ENCODE data around the gene GPX5.
"Not testable (repeated sequence)": the region's sequence is repeated elsewhere in the genome, so short reads cannot be mapped to it uniquely, and the experiment has no call there.

Gene GPX5

DNA sequence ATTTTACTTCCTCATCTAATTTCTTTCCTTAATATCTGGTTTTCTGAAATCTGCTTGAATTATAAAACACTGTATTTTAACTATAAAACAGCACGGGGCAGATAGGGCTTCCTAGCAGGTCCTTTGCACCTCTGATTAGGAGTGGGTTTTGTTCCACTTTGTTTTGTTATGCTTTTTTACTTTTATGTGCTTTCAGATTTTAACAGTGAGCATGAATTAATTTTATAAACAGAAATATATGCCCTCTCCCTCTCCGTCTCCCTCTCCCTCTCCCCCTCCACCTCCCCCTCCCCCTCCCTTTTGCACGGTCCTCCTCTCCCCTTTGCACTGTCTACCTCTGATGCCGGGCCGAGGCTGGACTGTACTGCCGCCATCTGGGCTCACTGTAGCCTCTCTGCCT, 24.4 kb upstream of the GPX5 start:
- H3K36me3 Mint-ChIP-seq (ENCODE audit: low read depth) = no peaks in the 10 kb centered on the region
- no peaks in the 10 kb centered on the region for H3K9me3 Mint-ChIP-seq
- peaks cover 31% of the 10 kb centered on the region for H3K27me3 Mint-ChIP-seq (ENCODE audit: low read depth)
- peaks cover under 1% of the 10 kb centered on the region for H3K4me1 Mint-ChIP-seq (ENCODE audit: low read depth)
- H3K4me3 Mint-ChIP-seq = no peak overlapping the region
- H3K27ac Mint-ChIP-seq = no peak overlapping the region

DNA sequence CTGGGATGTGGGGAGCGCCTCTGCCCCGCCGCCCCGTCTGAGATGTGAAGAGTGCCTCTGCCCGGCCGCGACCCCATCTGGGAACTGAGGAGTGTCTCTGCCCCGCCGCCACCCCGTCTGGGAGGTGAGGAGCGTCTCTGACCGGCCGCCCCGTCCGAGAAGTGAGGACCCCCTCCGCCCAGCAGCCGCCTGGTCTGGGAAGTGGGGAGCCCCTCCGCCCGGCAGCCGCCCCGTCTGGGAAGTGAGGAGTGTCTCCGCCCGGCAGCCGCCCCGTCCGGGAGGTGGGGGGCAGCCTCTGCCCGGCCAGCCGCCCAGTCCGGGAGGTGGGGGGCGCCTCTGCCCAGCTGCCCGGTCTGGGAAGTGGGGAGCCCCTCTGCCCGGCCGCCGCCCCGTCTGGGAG, 23.5 kb upstream of the GPX5 start:
- H3K27me3 Mint-ChIP-seq (ENCODE audit: low read depth) = peaks cover 31% of the 10 kb centered on the region
- not testable (repeated sequence) for H3K4me3 Mint-ChIP-seq; H3K36me3 Mint-ChIP-seq (ENCODE audit: low read depth); H3K27ac Mint-ChIP-seq; H3K9me3 Mint-ChIP-seq; H3K4me1 Mint-ChIP-seq (ENCODE audit: low read depth)

DNA sequence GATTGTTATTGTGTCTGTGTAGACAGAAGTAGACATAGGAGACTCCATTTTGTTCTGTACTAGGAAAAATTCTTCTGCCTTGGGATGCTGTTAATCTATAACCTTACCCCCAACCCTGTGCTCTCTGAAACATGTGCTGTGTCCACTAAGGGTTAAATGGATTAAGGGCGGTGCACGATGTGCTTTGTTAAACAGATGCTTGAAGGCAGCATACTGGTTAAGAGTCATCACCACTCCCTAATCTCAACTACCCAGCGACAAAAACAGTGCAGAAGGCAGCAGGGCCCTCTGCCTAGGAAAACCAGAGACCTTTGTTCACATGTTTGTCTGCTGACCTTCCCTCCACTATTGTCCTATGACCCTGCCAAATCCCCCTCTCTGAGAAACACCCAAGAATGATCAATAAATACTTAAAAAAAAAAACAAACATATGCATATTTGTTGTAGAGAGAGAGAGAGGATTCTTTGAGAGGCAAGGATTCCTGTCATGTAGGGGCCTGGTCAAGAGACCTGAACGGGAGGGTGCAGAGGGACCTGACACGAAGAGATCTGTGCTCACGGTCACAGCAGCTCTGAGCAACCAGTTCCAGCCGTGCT, 22.9 kb upstream of the GPX5 start:
- H3K36me3 Mint-ChIP-seq (ENCODE audit: low read depth); H3K27ac Mint-ChIP-seq; H3K9me3 Mint-ChIP-seq; H3K4me3 Mint-ChIP-seq: not testable (repeated sequence)
- Mint-ChIP-seq H3K4me1 (ENCODE audit: low read depth) (peaks cover 13% of the 10 kb centered on the region), H3K27me3 (ENCODE audit: low read depth) (peaks cover 28% of the 10 kb centered on the region)

DNA sequence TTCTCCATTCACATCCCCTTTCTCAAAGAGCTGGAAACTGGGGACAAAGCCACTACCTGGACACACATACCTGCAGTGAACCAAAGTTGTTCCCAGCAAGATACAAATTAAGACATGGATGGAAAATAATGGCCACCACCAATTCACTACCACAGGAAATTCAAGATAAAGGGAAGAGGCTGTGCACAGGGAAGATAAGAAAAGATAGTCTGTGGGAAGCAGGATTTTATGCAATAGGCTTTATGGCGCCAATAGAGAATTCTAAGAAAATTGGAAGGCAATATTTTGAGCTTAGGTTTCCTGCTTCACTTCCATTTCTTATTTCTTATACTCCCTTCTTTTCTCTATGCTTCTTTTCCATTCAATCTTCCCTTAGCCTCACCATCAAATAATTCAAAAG, 19.9 kb upstream of the GPX5 start:
- Mint-ChIP-seq H3K9me3 (no peaks in the 10 kb centered on the region), H3K4me1 (ENCODE audit: low read depth) (peaks cover 14% of the 10 kb centered on the region), H3K36me3 (ENCODE audit: low read depth) (no peaks in the 10 kb centered on the region), H3K4me3 (no peak overlapping the region), H3K27ac (no peak overlapping the region), H3K27me3 (ENCODE audit: low read depth) (peaks cover 22% of the 10 kb centered on the region)

DNA sequence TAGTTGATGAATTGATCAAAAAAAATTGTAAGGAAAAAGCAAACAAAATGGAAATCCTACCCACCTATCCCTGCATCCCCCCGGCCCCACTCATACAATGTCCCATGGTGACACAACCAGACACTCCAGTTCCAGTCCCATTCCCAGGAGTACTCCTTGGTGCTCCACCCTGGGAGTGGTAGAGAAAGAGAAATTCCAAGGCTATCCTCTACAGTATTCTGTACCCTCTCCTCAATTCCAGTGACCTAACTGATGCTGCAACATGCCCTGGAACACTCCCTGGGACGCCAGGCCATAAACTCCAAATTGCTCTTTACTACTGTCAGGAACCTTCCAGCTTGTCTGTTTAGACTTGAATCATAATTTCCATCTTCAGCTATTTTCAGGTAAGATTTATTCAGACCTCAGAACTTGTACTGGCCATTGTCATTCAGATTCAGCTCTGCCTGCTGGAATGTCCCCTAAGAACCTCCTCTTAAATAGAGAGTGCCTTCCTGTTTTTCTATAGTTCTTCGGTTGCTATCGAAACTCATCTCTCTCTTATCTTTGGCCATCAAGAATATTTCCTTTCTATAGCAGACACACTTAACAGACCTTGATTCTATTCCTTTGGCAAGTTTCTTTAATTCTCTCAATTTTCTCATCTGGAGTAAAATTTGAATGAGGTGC, 18.7 kb upstream of the GPX5 start:
- Mint-ChIP-seq H3K27ac (peak overlapping the region; percentile 23), H3K36me3 (ENCODE audit: low read depth) (no peaks in the 10 kb centered on the region), H3K27me3 (ENCODE audit: low read depth) (peaks cover 22% of the 10 kb centered on the region), H3K4me1 (ENCODE audit: low read depth) (peaks cover 14% of the 10 kb centered on the region), H3K9me3 (no peaks in the 10 kb centered on the region), H3K4me3 (peak overlapping the region; percentile 10)

DNA sequence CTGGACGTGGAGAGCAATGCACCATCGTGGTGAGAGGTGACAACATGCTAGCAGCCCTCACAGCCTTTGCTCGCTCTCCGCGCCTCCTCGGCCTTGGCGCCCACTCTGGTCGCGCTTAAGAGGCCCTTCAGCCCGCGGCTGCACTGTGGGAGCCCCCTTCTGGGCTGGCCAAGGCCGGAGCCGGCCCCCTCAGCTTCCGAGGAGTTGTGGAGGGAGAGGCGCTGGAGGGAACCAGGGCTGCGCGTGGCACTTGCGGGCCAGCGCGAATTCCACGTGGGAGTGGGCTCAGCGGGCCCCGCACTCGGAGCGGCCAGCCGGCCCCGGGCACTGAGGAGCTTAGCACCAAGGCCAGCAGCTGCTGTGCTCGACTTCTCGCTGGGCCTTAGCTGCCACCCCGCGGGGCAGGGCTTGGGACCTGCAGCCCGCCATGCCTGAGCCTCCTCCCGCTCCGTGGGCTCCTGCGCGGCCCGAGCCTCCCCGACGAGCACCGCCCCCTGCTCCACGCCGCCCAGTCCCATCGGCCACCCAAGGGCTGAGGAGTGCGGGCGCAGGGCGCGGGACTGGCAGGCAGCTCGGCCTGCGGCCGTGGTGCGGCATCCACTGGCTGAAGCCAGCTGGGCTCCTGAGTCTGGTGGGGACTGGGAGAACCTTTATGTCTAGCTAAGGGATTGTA, 13.9 kb upstream of the GPX5 start:
- Mint-ChIP-seq H3K27me3 (ENCODE audit: low read depth) (peaks cover 34% of the 10 kb centered on the region), H3K4me3 (no peak overlapping the region), H3K9me3 (no peaks in the 10 kb centered on the region), H3K36me3 (ENCODE audit: low read depth) (no peaks in the 10 kb centered on the region), H3K27ac (no peak overlapping the region), H3K4me1 (ENCODE audit: low read depth) (peaks cover 9% of the 10 kb centered on the region)

DNA sequence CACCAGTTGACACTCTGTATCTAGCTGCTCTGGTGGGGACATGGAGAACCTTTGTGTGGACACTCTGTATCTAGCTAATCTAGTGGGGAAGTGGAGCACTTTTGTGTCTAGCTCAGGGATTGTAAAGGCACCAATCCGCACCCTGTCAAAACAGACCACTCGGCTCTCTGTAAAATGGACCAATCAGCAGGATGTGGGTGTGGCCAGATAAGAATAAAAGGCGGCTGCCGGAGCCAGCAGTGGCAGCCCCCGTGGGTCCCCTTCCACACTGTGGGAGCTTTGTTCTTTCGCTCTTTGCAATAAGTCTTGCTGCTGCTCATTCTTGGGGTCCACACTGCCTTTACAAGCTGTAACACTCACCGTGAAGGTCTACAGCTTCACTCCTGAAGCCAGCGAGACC, 13.3 kb upstream of the GPX5 start:
- not testable (repeated sequence) for H3K4me3 Mint-ChIP-seq; H3K9me3 Mint-ChIP-seq; H3K36me3 Mint-ChIP-seq (ENCODE audit: low read depth); H3K4me1 Mint-ChIP-seq (ENCODE audit: low read depth); H3K27ac Mint-ChIP-seq
- peaks cover 38% of the 10 kb centered on the region for H3K27me3 Mint-ChIP-seq (ENCODE audit: low read depth)

DNA sequence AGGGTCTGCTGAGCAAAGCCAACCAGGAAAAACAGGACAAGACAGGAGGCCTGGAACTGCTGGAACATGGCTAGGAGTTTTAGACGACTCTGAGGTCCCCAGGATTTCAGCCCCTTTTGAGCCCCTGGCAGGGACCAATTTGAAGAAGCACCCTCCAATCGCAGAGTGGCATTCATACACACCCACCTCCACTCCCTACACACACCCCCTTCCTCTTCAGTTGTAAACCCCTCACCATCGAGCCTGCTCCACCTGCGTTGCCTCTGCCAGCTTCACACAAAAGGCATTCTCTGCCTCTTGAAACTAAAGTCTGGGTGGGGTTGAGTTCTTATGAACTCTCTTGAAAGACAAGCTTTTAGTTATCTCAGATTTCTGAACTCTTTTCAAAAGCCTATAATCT, 10.0 kb upstream of the GPX5 start, which contains the start of gene GPX6:
GPX6 (minus strand) TSS at position 118 of the 400 bp plus-strand sequence; CDS start at position 68, 50 bp downstream.
- H3K4me1 Mint-ChIP-seq (ENCODE audit: low read depth) = no peaks in the 10 kb centered on the region
- H3K36me3 Mint-ChIP-seq (ENCODE audit: low read depth) = no peaks in the 10 kb centered on the region
- no peak within 1 kb of the TSS for H3K4me3 Mint-ChIP-seq
- peaks cover 57% of the 10 kb centered on the region for H3K27me3 Mint-ChIP-seq (ENCODE audit: low read depth)
- H3K9me3 Mint-ChIP-seq = no peaks in the 10 kb centered on the region
- H3K27ac Mint-ChIP-seq = no peak within 1 kb of the TSS

DNA sequence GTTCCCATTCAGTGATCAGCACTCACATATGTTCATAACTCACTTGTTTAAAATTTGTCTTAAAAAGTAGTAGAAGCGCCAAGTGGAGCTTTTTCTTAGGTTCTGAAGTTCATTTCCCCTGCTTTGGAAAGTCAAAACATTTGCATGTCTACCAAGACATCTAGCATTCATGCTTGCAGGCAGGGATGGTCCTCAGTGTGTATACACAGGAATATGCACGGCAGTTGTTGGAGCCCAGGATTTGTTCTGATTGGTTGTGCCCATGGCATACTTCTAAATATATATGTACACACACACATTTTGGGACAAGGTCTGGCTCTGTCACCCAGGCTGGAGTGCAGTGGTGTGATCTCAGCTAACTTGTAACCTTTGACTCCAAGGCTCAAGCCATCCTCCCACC, 7.7 kb upstream of the GPX5 start:
- Mint-ChIP-seq H3K36me3 (ENCODE audit: low read depth) (no peaks in the 10 kb centered on the region), H3K4me1 (ENCODE audit: low read depth) (peaks cover 4% of the 10 kb centered on the region), H3K9me3 (no peaks in the 10 kb centered on the region), H3K4me3 (no peak overlapping the region), H3K27me3 (ENCODE audit: low read depth) (peaks cover 70% of the 10 kb centered on the region), H3K27ac (no peak overlapping the region)

DNA sequence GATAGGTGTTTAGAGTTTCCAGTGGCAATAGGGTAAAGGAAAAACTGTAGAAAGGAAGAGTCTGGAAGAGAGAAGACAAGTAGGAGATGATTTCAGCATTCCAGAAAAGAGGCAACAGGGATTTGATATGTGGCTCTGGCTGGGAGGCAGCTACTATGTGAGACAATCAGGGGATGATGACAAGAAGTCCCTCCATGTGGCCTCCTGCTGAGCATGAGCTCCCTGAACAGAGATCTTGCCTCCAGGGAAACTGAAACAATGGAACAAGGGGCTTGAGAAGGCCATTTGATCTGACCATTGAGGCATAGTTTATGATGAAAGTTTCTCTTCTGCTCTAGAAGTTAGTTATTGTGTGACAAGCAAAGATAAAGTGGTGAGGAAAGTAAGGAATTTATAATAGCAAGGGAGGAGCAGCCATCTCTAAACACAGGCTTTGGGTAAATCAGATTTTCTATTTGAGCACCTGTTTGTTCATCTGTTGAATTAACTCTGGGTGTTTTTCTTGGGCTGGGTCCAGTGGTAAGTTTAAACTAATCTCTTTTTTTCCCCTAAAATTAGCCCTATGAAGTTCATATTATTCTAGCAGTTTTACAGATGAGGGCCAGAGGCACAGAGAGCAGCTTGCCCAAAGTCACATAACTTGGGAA, 3.0 kb upstream of the GPX5 start:
- Mint-ChIP-seq H3K4me1 (ENCODE audit: low read depth) (peaks cover 16% of the 10 kb centered on the region), H3K9me3 (no peaks in the 10 kb centered on the region), H3K4me3 (no peak overlapping the region), H3K27ac (no peak overlapping the region), H3K36me3 (ENCODE audit: low read depth) (no peaks in the 10 kb centered on the region), H3K27me3 (ENCODE audit: low read depth) (peaks cover 69% of the 10 kb centered on the region)

DNA sequence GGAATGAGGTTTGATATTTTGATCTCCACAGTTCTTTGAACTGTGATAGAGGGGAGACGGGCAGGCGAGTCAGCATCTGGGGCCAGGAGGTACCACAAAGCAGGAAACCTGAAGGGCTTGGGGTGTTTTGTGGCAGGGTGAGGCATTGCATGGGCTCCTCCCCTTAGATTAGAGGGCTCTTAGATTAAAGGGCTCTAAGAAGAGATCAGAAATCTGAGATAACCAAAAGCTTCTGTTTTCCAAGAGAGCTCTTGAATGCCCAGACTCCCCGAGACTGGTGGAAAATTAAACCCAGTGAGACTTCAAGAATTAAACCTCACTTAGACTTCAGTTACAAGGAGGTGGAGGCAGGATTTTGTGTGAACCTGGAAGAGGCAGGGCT, 2.4 kb upstream of the GPX5 start:
- Mint-ChIP-seq H3K4me1 (ENCODE audit: low read depth) (peaks cover 16% of the 10 kb centered on the region), H3K27me3 (ENCODE audit: low read depth) (peaks cover 70% of the 10 kb centered on the region), H3K27ac (no peak overlapping the region), H3K36me3 (ENCODE audit: low read depth) (no peaks in the 10 kb centered on the region), H3K4me3 (no peak overlapping the region), H3K9me3 (no peaks in the 10 kb centered on the region)

DNA sequence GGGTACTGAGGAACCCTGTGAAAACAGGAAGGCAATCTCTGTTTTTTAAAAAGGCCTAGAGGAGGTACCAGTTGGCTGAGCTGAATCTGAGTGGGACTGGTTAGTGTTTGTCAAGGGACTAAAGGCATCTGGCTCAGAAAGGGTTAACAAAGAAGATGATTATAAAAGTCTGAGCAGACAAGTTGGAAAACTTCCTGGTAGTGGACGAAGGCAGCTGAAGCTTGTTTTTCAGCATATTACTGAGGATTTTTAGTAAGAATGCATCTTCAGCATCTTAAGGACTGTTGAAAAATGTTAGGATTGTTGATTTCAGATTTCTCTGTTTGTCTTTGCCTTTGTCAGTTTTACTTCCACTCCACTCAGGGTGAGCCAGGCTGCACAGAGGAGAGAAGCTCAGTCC, 5.1 kb downstream of the GPX5 start:
- H3K27ac Mint-ChIP-seq = no peak overlapping the region
- peaks cover 4% of the 10 kb centered on the region for H3K4me1 Mint-ChIP-seq (ENCODE audit: low read depth)
- H3K9me3 Mint-ChIP-seq = no peaks in the 10 kb centered on the region
- no peak overlapping the region for H3K4me3 Mint-ChIP-seq
- no peaks in the 10 kb centered on the region for H3K36me3 Mint-ChIP-seq (ENCODE audit: low read depth)
- peaks cover 61% of the 10 kb centered on the region for H3K27me3 Mint-ChIP-seq (ENCODE audit: low read depth)

DNA sequence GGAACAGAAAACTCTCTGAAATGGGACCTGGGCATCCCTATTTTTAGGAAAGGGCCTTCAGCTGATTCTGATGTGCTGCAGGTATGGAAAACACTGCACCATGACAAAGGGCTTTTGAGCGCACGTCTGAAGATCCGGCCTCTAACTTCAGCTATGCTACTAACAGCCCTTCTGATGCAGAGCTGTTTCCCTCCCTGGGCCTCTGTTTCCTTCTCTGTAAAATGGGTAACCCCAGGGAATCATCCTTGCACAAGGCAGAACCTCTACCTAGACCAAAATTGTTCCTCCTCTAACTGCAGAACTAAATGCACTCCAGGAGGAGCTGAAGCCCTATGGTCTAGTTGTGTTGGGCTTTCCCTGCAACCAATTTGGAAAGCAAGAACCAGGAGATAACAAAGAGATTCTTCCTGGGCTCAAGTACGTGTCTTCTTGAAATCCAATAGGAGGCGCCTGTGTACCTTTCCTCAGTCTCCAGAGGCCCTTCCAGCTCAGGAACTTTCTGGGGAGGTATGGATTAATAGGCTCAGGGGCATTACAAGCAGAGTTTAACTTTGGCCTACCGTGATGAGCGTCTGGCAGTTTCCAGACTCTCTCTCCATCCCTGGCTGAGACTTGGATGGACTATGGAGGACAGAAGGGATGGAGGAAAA, 5.9 kb downstream of the GPX5 start:
- peaks cover 60% of the 10 kb centered on the region for H3K27me3 Mint-ChIP-seq (ENCODE audit: low read depth)
- peaks cover 3% of the 10 kb centered on the region for H3K4me1 Mint-ChIP-seq (ENCODE audit: low read depth)
- H3K36me3 Mint-ChIP-seq (ENCODE audit: low read depth) = no peaks in the 10 kb centered on the region
- no peak overlapping the region for H3K4me3 Mint-ChIP-seq
- no peak overlapping the region for H3K27ac Mint-ChIP-seq
- H3K9me3 Mint-ChIP-seq = no peaks in the 10 kb centered on the region

DNA sequence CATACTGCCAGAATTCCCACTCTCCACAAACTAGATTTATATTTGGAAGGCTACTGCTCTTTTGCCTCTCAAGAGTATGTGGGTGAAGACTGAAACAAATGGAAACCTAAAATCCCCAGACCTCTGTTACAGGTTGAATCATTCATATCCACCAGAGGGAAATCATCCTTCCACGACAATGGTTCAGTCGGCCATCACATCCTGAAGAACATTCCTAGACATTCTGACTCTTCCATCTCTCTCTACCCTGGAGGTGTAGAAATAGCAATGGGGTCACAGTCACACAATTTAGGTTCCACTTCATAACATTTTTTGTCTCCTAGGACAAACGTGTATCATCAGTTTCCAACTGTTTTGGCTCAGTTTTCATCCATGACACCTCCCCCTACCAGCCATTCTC, 8.6 kb downstream of the GPX5 start:
- peaks cover 67% of the 10 kb centered on the region for H3K27me3 Mint-ChIP-seq (ENCODE audit: low read depth)
- H3K36me3 Mint-ChIP-seq (ENCODE audit: low read depth) = no peaks in the 10 kb centered on the region
- no peaks in the 10 kb centered on the region for H3K9me3 Mint-ChIP-seq
- peaks cover 8% of the 10 kb centered on the region for H3K4me1 Mint-ChIP-seq (ENCODE audit: low read depth)
- no peak overlapping the region for H3K27ac Mint-ChIP-seq
- no peak overlapping the region for H3K4me3 Mint-ChIP-seq

Measured in T-helper 1 cell treated with Interleukin-12 subunit alpha and Interleukin-12 subunit beta and Interleukin-4 antibody, amounts not matched to agents 30 μg/mL and 1 μg/mL, for 36 hours (primary cell).